Measurements from ENCODE around the gene NEK4.

- TF ChIP-seq EZH2 (conservative IDR thresholded peaks at IDR 0.05; ENCODE audit: low read depth, low read length) (no peak), ZNF577 (CRISPR knock-in tag; IDR thresholded peaks at IDR 0.05; ENCODE audit: borderline replicate concordance, low read depth) (no peak), BRD4 (CRISPR knock-in tag; IDR thresholded peaks at IDR 0.05) (no peak), TEF (CRISPR knock-in tag; IDR thresholded peaks at IDR 0.05) (no peak), ZNF761 (CRISPR knock-in tag; conservative IDR thresholded peaks at IDR 0.05) (no peak)
Measured at GRCh38 chr3:52679811-52680210, 90.9 kb downstream of the NEK4 start.

Data from HepG2 (cell line).